Thymus (tissue), 11 donors: ENCODE results near the gene DDX1. TPM values are rescaled to one million over a fixed set of nuclear protein-coding genes. Genes with fewer than 3 reads are reported as not detected.

Source experiments
- DNase-seq, 9 donors: peaks; one replicate each; pipeline ENCODE4 v3.0.0-alpha.2; 2013; ENCODE audit warnings: low spot score in 9 of 9, low read depth in 6 of 9, missing footprints in 1 of 9
- H3K27ac ChIP-seq, 2 donors: one replicate each; pipeline ENCODE4 v1.5.1; 2013; ENCODE audit warnings: control low read depth in 1 of 2, low read depth in 1 of 2, low read length in 1 of 2, mild to moderate bottlenecking in 1 of 2, moderate library complexity in 1 of 2
- H3K27me3 ChIP-seq, 2 donors: one replicate each; pipeline ENCODE4 v1.5.1; 2013; ENCODE audit warnings: low read length in 1 of 2; ENCODE audit not compliant: control insufficient read depth in 2 of 2, insufficient read depth in 1 of 2
- H3K36me3 ChIP-seq, 2 donors: one replicate each; pipeline ENCODE4 v1.5.1; 2013; ENCODE audit warnings: low read length in 1 of 2, mild to moderate bottlenecking in 1 of 2, moderate library complexity in 1 of 2; ENCODE audit not compliant: control insufficient read depth in 2 of 2, insufficient read depth in 2 of 2
- H3K4me1 ChIP-seq, 2 donors: one replicate each; pipeline ENCODE4 v1.5.1; 2013; ENCODE audit warnings: low read length in 2 of 2; ENCODE audit not compliant: control insufficient read depth in 2 of 2, insufficient read depth in 2 of 2
- H3K4me3 ChIP-seq, 2 donors: one replicate each; pipeline ENCODE4 v1.5.1; 2013; ENCODE audit warnings: low read length in 2 of 2, control low read depth in 1 of 2, mild to moderate bottlenecking in 1 of 2
- H3K9me3 ChIP-seq, 2 donors: one replicate each; pipeline ENCODE4 v1.5.1; 2013; ENCODE audit warnings: low read length in 1 of 2, mild to moderate bottlenecking in 1 of 2; ENCODE audit not compliant: control insufficient read depth in 2 of 2, insufficient read depth in 1 of 2
- WGBS: extraction: QIAGEN DNeasy Blood & Tissue Kit; methylation state at CpG from one replicate; pipeline ENCODE4 v1.1.7; 2013; 5-methylcytosine and 5-hydroxymethylcytosine counted together
- polyA plus RNA-seq: library from polyadenylated mRNA; stranded (reverse); fragments of 200-250 nt; gene quantifications from one replicate; pipeline ENCODE4 v1.2.3, GENCODE V29; 2013
- total RNA-seq: library from RNA; stranded (reverse); fragments of 120-200 nt; gene quantifications from one replicate; pipeline ENCODE4 v1.2.4, GENCODE V29; 2013
- donor health status: healthy.

Gene DDX1
- total and polyA plus RNA-seq, 2 donors, result 57.7 to 64.2 TPM

GRCh38 chr2:15656090-15656489, 64.4 kb downstream of the DDX1 start:
- no peaks in the 10 kb centered on the region for H3K36me3 ChIP-seq
- H3K9me3 ChIP-seq, result no peaks in the 10 kb centered on the region
- 96% methylated on average over 8 of the region's 8 CpGs for WGBS
- H3K27ac ChIP-seq, result no peak overlapping the region
- no peak for DNase-seq
- H3K27me3 ChIP-seq, result no peaks in the 10 kb centered on the region
- H3K4me1 ChIP-seq, result no peaks in the 10 kb centered on the region
- no peak overlapping the region for H3K4me3 ChIP-seq

GRCh38 chr2:15657759-15658158, 66.1 kb downstream of the DDX1 start:
- no peaks in the 10 kb centered on the region for H3K36me3 ChIP-seq
- WGBS, result 90% methylated on average over 9 of the region's 9 CpGs
- H3K9me3 ChIP-seq, result no peaks in the 10 kb centered on the region
- no peaks in the 10 kb centered on the region for H3K27me3 ChIP-seq
- no peak overlapping the region for H3K27ac ChIP-seq
- no peak overlapping the region for H3K4me3 ChIP-seq
- H3K4me1 ChIP-seq, result no peaks in the 10 kb centered on the region
- DNase-seq, result no peak

- H3K36me3 ChIP-seq, result no peaks in the 10 kb centered on the region
- no peaks in the 10 kb centered on the region for H3K9me3 ChIP-seq
- no peak overlapping the region for H3K27ac ChIP-seq
- no peaks in the 10 kb centered on the region for H3K27me3 ChIP-seq
- no peak overlapping the region for H3K4me3 ChIP-seq
- no peaks in the 10 kb centered on the region for H3K4me1 ChIP-seq
- no peak for DNase-seq
- 95% methylated on average over 4 of the region's 4 CpGs for WGBS
Measured at GRCh38 chr2:15658911-15659310, 67.2 kb downstream of the DDX1 start.

- H3K9me3 ChIP-seq, result no peaks in the 10 kb centered on the region
- no peak overlapping the region for H3K27ac ChIP-seq
- H3K4me3 ChIP-seq, result no peak overlapping the region
- no peak for DNase-seq
- H3K27me3 ChIP-seq, result no peaks in the 10 kb centered on the region
- H3K4me1 ChIP-seq, result peaks cover 0 to 1% of the 10 kb centered on the region in 2 donors
- 75% methylated on average over 6 of the region's 6 CpGs for WGBS
- H3K36me3 ChIP-seq, result no peaks in the 10 kb centered on the region
Measured at GRCh38 chr2:15660491-15661294, 69.0 kb downstream of the DDX1 start.

- Histone ChIP-seq H3K27ac (no peak overlapping the region), H3K4me1 (peaks cover 0 to 2% of the 10 kb centered on the region in 2 donors), H3K4me3 (no peak overlapping the region), H3K27me3 (no peaks in the 10 kb centered on the region), H3K36me3 (no peaks in the 10 kb centered on the region), H3K9me3 (no peaks in the 10 kb centered on the region)
- DNase-seq, result no peak
- 95% methylated on average over 2 of the region's 2 CpGs for WGBS
Measured at GRCh38 chr2:15661295-15661569, 69.6 kb downstream of the DDX1 start.

GRCh38 chr2:15662026-15662425, 70.4 kb downstream of the DDX1 start:
- Histone ChIP-seq H3K36me3 (no peaks in the 10 kb centered on the region), H3K4me3 (no peak overlapping the region), H3K27ac (no peak overlapping the region), H3K9me3 (no peaks in the 10 kb centered on the region), H3K27me3 (no peaks in the 10 kb centered on the region), H3K4me1 (peaks cover 0 to 2% of the 10 kb centered on the region in 2 donors)
- no peak for DNase-seq
- 87% methylated on average over 4 of the region's 4 CpGs for WGBS

GRCh38 chr2:15662579-15662978, 70.9 kb downstream of the DDX1 start:
- no peak overlapping the region for H3K27ac ChIP-seq
- H3K4me3 ChIP-seq, result no peak overlapping the region
- peaks cover 0 to 2% of the 10 kb centered on the region in 2 donors for H3K4me1 ChIP-seq
- no peak for DNase-seq
- no peaks in the 10 kb centered on the region for H3K36me3 ChIP-seq
- no peaks in the 10 kb centered on the region for H3K27me3 ChIP-seq
- WGBS, result 94% methylated on average over 9 of the region's 9 CpGs
- H3K9me3 ChIP-seq, result no peaks in the 10 kb centered on the region

- H3K27ac ChIP-seq, result no peak overlapping the region
- 96% methylated on average over 4 of the region's 4 CpGs for WGBS
- no peak overlapping the region for H3K4me3 ChIP-seq
Measured at GRCh38 chr2:15663802-15664201, 72.1 kb downstream of the DDX1 start.

GRCh38 chr2:15664273-15665066, 72.8 kb downstream of the DDX1 start:
- WGBS, result 95% methylated on average over 31 of the region's 31 CpGs

More at GRCh38 chr2:15663802-15664201, 72.1 kb downstream of the DDX1 start:
- peaks cover 0 to 2% of the 10 kb centered on the region in 2 donors for H3K4me1 ChIP-seq
- no peak for DNase-seq
- no peaks in the 10 kb centered on the region for H3K27me3 ChIP-seq
- no peaks in the 10 kb centered on the region for H3K9me3 ChIP-seq
- H3K36me3 ChIP-seq, result no peaks in the 10 kb centered on the region

More at GRCh38 chr2:15664273-15665066, 72.8 kb downstream of the DDX1 start:
- Histone ChIP-seq H3K9me3 (no peaks in the 10 kb centered on the region), H3K27ac (no peak overlapping the region), H3K4me3 (no peak overlapping the region), H3K36me3 (no peaks in the 10 kb centered on the region), H3K27me3 (no peaks in the 10 kb centered on the region), H3K4me1 (peaks cover 0 to 8% of the 10 kb centered on the region in 2 donors)
- no peak for DNase-seq
